Measurements from ENCODE around the gene PGRMC2.

Gene PGRMC2

DNA sequence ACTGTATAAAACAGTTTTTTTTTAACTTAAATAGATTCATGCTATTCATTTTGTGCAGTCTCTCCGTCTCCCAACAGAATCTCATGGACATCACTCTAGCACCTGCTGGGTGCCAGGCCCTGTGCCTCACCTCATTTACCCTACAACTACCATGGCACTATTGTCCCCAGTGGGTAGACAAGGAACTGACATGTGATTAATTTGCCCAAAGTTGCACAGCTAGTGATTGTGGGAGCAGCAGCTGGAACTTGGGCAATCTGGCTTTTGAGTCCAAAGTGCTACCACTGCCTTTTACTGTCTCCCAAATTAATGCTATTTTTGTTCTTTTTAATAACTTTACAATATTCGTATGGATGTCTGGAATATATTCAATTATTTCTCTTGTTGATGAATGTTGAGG lies 11.2 kb upstream of the PGRMC2 start:
- H3K9me3 Mint-ChIP-seq, result no peaks in the 10 kb centered on the region
- H3K27ac Mint-ChIP-seq, result no peak overlapping the region
- H3K4me1 Mint-ChIP-seq, result no peaks in the 10 kb centered on the region
- H3K27me3 Mint-ChIP-seq (ENCODE audit: low read depth), result no peaks in the 10 kb centered on the region
- TF ChIP-seq, protein P1, sequence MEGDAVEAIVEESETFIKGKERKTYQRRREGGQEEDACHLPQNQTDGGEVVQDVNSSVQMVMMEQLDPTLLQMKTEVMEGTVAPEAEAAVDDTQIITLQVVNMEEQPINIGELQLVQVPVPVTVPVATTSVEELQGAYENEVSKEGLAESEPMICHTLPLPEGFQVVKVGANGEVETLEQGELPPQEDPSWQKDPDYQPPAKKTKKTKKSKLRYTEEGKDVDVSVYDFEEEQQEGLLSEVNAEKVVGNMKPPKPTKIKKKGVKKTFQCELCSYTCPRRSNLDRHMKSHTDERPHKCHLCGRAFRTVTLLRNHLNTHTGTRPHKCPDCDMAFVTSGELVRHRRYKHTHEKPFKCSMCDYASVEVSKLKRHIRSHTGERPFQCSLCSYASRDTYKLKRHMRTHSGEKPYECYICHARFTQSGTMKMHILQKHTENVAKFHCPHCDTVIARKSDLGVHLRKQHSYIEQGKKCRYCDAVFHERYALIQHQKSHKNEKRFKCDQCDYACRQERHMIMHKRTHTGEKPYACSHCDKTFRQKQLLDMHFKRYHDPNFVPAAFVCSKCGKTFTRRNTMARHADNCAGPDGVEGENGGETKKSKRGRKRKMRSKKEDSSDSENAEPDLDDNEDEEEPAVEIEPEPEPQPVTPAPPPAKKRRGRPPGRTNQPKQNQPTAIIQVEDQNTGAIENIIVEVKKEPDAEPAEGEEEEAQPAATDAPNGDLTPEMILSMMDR (IDR thresholded peaks at IDR 0.05; ENCODE audit: unreplicated experiment in 3 of 3), result no peak
- no peak overlapping the region for H3K4me3 Mint-ChIP-seq
- H3K36me3 Mint-ChIP-seq (ENCODE audit: low read depth), result peaks cover 3% of the 10 kb centered on the region

DNA sequence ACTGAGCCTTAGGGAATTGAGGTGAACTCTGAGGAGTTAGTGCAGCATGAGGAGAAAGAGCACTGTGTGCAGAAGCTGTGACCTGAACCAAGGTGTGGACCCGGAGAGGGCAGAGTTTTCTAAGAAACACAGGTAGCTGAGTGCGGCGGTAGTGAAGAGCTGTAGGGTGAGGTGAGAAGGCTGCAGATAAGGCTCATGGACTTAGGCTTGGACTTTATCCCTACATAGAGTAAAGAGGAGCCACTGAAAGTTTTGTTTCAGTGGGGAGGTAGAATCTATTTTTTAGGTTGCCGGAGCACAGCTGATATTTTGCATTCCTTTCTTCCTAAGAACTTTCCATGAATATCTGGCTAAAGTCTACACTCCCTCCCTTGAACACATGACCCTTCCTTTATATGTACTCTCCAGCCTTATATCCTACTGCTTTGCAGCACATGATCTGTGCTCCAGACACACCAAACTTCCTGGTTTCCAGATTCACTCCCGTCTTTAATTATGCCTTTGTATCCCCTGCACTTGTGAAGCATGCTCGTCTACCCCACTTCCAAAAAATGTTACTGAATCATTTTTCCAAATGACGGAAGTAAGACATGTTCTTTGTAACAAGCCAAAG lies 10.6 kb upstream of the PGRMC2 start:
- Mint-ChIP-seq H3K27ac (no peak overlapping the region), H3K9me3 (no peaks in the 10 kb centered on the region), H3K4me1 (no peaks in the 10 kb centered on the region), H3K27me3 (ENCODE audit: low read depth) (no peaks in the 10 kb centered on the region), H3K36me3 (ENCODE audit: low read depth) (peaks cover 3% of the 10 kb centered on the region), H3K4me3 (no peak overlapping the region)
- TF ChIP-seq, protein P1 (IDR thresholded peaks at IDR 0.05; ENCODE audit: unreplicated experiment in 3 of 3), result no peak

DNA sequence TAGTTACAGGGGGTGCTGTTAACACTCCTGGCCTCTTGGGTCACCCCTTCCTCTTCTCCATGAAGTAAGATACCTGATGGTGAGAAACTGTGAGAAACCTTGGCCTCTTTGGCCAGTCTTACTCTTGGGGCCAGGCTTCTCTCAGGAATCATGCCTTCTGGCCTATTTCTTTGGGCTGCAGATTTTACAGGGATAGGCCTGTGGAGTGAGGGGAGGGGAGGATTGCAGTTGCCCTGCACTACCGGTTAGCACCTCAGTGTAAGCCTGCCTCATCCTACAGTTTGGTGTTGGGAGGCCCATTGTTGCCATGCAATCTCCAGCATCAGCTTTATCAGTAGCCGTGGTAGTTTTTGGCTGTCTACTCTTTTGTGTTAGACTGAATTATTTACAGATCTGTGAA lies 7.6 kb upstream of the PGRMC2 start:
- Mint-ChIP-seq H3K27me3 (ENCODE audit: low read depth) (no peaks in the 10 kb centered on the region), H3K9me3 (no peaks in the 10 kb centered on the region), H3K4me3 (no peak overlapping the region), H3K4me1 (no peaks in the 10 kb centered on the region), H3K27ac (no peak overlapping the region), H3K36me3 (ENCODE audit: low read depth) (no peaks in the 10 kb centered on the region)
- TF ChIP-seq, protein P1 (IDR thresholded peaks at IDR 0.05; ENCODE audit: unreplicated experiment in 3 of 3), result no peak

DNA sequence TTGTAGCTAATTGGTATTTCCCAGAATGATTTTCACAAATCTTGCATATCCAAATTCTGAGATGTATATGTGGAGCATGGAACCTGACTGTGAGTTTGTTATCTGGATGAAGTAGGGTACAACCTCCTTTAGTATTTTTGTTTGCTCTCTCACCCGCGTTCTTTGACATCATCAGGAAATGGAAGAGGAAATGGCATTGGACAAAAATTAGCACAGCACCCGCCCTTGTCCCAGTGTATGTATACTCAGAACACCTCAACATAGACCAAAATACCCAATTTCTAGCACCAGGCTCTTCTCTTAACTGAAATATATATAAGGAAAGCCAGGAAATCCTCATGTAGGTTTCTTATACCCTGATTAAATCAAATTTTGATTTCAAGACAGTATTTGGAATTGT lies 6.9 kb upstream of the PGRMC2 start:
- Mint-ChIP-seq H3K27ac (no peak overlapping the region), H3K9me3 (no peaks in the 10 kb centered on the region), H3K4me3 (no peak overlapping the region), H3K4me1 (no peaks in the 10 kb centered on the region), H3K36me3 (ENCODE audit: low read depth) (no peaks in the 10 kb centered on the region), H3K27me3 (ENCODE audit: low read depth) (no peaks in the 10 kb centered on the region)
- TF ChIP-seq, protein P1 (IDR thresholded peaks at IDR 0.05; ENCODE audit: unreplicated experiment in 3 of 3), result no peak

DNA sequence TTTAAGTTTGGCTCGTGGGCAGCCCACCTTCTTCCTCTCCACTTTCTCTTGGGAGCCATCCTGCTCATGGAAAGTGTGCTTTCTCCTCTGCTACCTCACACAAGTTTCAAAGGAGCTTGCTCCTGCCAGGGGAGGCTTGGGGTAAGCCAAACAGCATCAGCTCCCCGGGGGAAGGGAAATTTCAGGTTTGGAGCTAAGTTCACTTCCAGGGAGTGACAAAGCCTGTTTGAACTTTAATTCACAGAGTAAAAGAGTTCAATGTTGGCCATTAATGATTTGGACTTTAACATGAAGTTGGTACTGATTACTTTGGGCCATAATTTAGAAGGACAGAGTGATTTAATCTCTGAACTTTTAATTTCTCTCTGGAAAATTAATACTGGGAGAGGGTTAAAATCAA lies 4.7 kb upstream of the PGRMC2 start:
- Mint-ChIP-seq H3K9me3 (no peaks in the 10 kb centered on the region), H3K36me3 (ENCODE audit: low read depth) (no peaks in the 10 kb centered on the region), H3K27ac (no peak overlapping the region), H3K27me3 (ENCODE audit: low read depth) (no peaks in the 10 kb centered on the region), H3K4me3 (no peak overlapping the region), H3K4me1 (peaks cover 5% of the 10 kb centered on the region)
- TF ChIP-seq, protein P1 (IDR thresholded peaks at IDR 0.05; ENCODE audit: unreplicated experiment in 3 of 3), result no peak

DNA sequence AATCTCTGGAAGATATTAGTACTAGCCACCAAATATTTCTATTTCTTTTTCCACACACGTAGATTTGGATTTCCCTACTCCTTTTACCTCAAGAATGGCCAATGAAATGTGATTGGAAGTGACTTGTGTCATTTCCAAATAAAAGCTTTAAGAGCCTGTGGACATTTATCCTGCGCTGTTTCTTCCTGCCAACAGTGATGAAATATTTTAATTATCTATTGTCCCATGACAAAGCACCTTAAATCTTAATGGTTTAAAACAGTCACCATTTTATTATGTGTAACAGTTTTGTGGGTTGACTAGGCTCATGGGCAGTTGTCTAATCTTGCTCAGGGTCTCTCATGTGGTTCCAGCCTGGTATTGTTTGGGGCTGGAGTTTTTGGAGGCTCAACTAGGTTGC lies 3.5 kb upstream of the PGRMC2 start:
- Mint-ChIP-seq H3K36me3 (ENCODE audit: low read depth) (no peaks in the 10 kb centered on the region), H3K9me3 (no peaks in the 10 kb centered on the region), H3K27me3 (ENCODE audit: low read depth) (no peaks in the 10 kb centered on the region), H3K4me1 (peaks cover 9% of the 10 kb centered on the region), H3K4me3 (peak overlapping the region; percentile 17 to 51 (median 48)), H3K27ac (no peak overlapping the region)
- TF ChIP-seq, protein P1 (IDR thresholded peaks at IDR 0.05; ENCODE audit: unreplicated experiment in 3 of 3), result no peak

Data from nephron (organoid).